ENCODE results near the gene CENATAC. TPM values are rescaled to one million over a fixed set of nuclear protein-coding genes. Genes with fewer than 3 reads are reported as not detected.

CENATAC gene
- total and polyA plus RNA-seq, 8 donors: 34.5 to 53.0 (median 41.5) TPM

DNA sequence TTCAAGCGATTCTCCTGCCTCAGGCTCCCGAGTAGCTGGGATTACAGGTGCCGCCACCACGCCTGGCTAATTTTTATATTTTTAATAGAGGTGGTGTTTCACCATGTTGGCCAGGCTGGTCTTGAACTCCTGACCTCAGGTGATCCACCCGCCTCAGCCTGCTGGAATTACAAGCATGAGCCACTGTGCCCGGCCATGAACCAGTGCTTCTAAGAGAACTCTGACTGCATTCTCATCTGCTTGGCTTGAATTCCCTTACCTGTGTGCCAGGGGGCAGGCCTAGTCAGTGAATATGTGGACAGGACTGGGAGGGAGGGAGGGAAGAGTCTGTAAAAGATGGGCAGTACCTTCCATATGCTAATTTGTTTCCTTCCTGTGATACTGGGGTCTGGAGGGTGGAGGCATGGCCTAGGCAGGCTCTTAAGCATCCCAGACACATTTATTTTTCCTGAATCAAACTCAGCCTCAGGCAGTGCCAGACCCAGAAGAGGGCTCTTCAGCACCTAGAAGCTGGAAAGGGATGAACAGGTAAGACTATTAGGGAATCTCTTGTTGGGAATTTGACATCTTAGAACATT lies 13.6 kb downstream of the CENATAC start:
- ATAC-seq (no peak), DNase-seq (no peak)
- Histone ChIP-seq H3K9me3 (no peaks in the 10 kb centered on the region), H3K4me1 (peaks cover under 1 to 12% of the 10 kb centered on the region in 2 donors), H3K27ac (no peak overlapping the region), H3K36me3 (peaks cover 4 to 98% of the 10 kb centered on the region in 2 donors), H3K4me3 (no peak overlapping the region), H3K27me3 (no peaks in the 10 kb centered on the region)
- intact Hi-C loops (cut with DNase I): no loop called here
- TF ChIP-seq CTCF (IDR thresholded peaks at IDR 0.05): no peak

GRCh38 chr11:119012629-119013170 lies 14.8 kb downstream of the CENATAC start:
- TF ChIP-seq CTCF (IDR thresholded peaks at IDR 0.05): no peak
- H3K27me3 ChIP-seq: no peaks in the 10 kb centered on the region
- peaks cover 10 to 21% of the 10 kb centered on the region in 2 donors for H3K4me1 ChIP-seq
- no peak overlapping the region for H3K4me3 ChIP-seq
- no peak overlapping the region for H3K27ac ChIP-seq
- intact Hi-C loops (cut with DNase I): no loop called here
- ATAC-seq (no peak), DNase-seq (no peak)
- peaks cover 4 to 93% of the 10 kb centered on the region in 2 donors for H3K36me3 ChIP-seq
- no peaks in the 10 kb centered on the region for H3K9me3 ChIP-seq

DNA sequence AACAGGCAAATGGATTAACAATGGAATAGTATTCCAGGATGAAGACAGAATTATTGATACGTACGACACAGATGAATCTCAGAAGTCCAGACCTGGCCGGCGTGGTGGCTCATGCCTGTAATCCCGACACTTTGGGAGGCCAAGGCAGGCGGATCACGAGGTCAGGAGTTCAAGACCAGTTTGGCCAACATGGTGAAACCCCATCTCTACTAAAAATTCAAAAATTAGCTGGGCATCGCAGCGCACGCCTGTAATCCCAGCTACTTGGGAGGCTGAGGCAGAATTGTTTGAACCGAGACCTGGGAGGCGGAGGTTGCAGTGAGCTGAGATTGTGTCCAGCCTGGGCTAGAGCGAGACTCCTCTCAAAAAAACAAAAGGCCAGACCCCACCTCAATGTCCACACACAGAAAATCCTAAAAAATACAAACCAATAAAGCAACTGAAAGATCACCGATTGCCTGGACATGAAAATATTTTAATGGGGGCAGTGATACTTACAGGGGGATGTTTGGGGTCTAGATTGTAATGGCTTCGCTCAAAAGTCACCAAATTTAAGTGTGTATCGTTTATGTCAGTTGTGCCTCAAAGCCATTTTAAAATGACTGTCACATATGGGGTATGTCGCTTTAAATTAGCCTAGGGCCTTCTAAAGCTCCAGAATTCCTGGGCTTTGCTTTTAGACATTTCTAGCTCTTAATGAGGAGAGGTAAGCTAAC lies 16.4 kb downstream of the CENATAC start:
- no peak overlapping the region for H3K4me3 ChIP-seq
- H3K4me1 ChIP-seq: peaks cover 10 to 23% of the 10 kb centered on the region in 2 donors
- DNase-seq: no peak
- H3K27ac ChIP-seq: no peak overlapping the region
- no peaks in the 10 kb centered on the region for H3K27me3 ChIP-seq
- no peak for ATAC-seq
- intact Hi-C loops (cut with DNase I): no loop called here
- peaks cover 4 to 76% of the 10 kb centered on the region in 2 donors for H3K36me3 ChIP-seq
- TF ChIP-seq CTCF (IDR thresholded peaks at IDR 0.05): no peak
- no peaks in the 10 kb centered on the region for H3K9me3 ChIP-seq

- Histone ChIP-seq H3K27me3 (no peaks in the 10 kb centered on the region), H3K36me3 (peaks cover 4 to 69% of the 10 kb centered on the region in 2 donors), H3K9me3 (no peaks in the 10 kb centered on the region), H3K4me3 (no peak overlapping the region), H3K27ac (no peak overlapping the region), H3K4me1 (peaks cover 16 to 31% of the 10 kb centered on the region in 2 donors)
- DNase-seq (no peak), ATAC-seq (no peak)
- intact Hi-C loops (cut with DNase I): no loop called here
- TF ChIP-seq CTCF (IDR thresholded peaks at IDR 0.05): no peak
Measured at GRCh38 chr11:119015054-119015611, 17.2 kb downstream of the CENATAC start.
